IPS DF 4.7 (cell line): ENCODE results near the gene CHMP4A.
"Not testable (repeated sequence)": the region's sequence is repeated elsewhere in the genome, so short reads cannot be mapped to it uniquely, and the experiment has no call there.

Source experiments
- DNase-seq: peaks from one replicate; pipeline ENCODE4 v3.0.0-alpha.2; 2013; ENCODE audit warnings: low spot score; ENCODE audit errors: extremely low read depth

CHMP4A gene

GRCh38 chr14:24226473-24226872 is 13.2 kb upstream of the CHMP4A start:
- DNase-seq, result no peak

GRCh38 chr14:24224618-24225071 is 11.4 kb upstream of the CHMP4A start:
- no peak for DNase-seq

GRCh38 chr14:24222987-24223386 is 9.7 kb upstream of the CHMP4A start:
- DNase-seq, result not testable (repeated sequence)

GRCh38 chr14:24219521-24219920 is 6.2 kb upstream of the CHMP4A start:
- no peak for DNase-seq

GRCh38 chr14:24219080-24219479 is 5.8 kb upstream of the CHMP4A start:
- no peak for DNase-seq

GRCh38 chr14:24216876-24217275 is 3.6 kb upstream of the CHMP4A start:
- not testable (repeated sequence) for DNase-seq

GRCh38 chr14:24216345-24216699 is 3.0 kb upstream of the CHMP4A start:
- DNase-seq, result no peak

- no peak for DNase-seq
These were observed 2.4 kb upstream of the CHMP4A start, which contains the start of gene MDP1 for GRCh38 chr14:24215495-24216344. MDP1 (minus strand) TSS chr14:24216066; CDS start chr14:24215955, 111 bp downstream.

GRCh38 chr14:24213866-24214662 is 776 bp upstream of the CHMP4A start:
- DNase-seq, result no peak

GRCh38 chr14:24211311-24211710 is 2.0 kb downstream of the CHMP4A start:
- no peak for DNase-seq

GRCh38 chr14:24207625-24208024 is 5.7 kb downstream of the CHMP4A start:
- DNase-seq, result no peak

- DNase-seq, result no peak
These were observed 6.2 kb downstream of the CHMP4A start for GRCh38 chr14:24207104-24207551.

GRCh38 chr14:24206260-24207103 is 6.8 kb downstream of the CHMP4A start:
- no peak for DNase-seq

- DNase-seq, result no peak
These were observed 8.8 kb downstream of the CHMP4A start for GRCh38 chr14:24204163-24205146.

- DNase-seq, result not testable (repeated sequence)
These were observed 9.9 kb downstream of the CHMP4A start for GRCh38 chr14:24203249-24203886.

- DNase-seq, result not testable (repeated sequence)
These were observed 10.8 kb downstream of the CHMP4A start for GRCh38 chr14:24202538-24202937.

GRCh38 chr14:24198814-24199524 is 14.3 kb downstream of the CHMP4A start:
- DNase-seq, result no peak

- no peak for DNase-seq
These were observed 16.2 kb downstream of the CHMP4A start for GRCh38 chr14:24197056-24197450.
